Psoas muscle (tissue), 8 donors: ENCODE results near the gene EIF3L. TPM values are rescaled to one million over a fixed set of nuclear protein-coding genes. Genes with fewer than 3 reads are reported as not detected.

ENCODE experiments used
- ATAC-seq, 4 donors: fragments of 200-7000 bp; cut with Tn5 transposase; one replicate each; pipeline ENCODE4 v1.9.1; 2020; ENCODE audit warnings: moderate library complexity in 3 of 4, mild to moderate bottlenecking in 2 of 4
- DNase-seq, 2 donors: peaks; one replicate each; pipeline ENCODE4 v3.0.0-alpha.2; 2020
- H3K27ac ChIP-seq: fragments of 200-600 bp; one replicate; pipeline ENCODE4 v1.8.0; 2022
- H3K27me3 ChIP-seq, 3 donors: fragments of 200-600 bp in 1 of 3; one replicate each; pipeline versions ENCODE4 v1.6.1 to v1.8.0; 2013 to 2022; ENCODE audit warnings: low read length in 2 of 3, mild to moderate bottlenecking in 2 of 3, moderate library complexity in 1 of 3; ENCODE audit not compliant: insufficient read depth in 3 of 3
- H3K36me3 ChIP-seq, 2 donors: fragments of 200-600 bp in 1 of 2; one replicate each; pipeline versions ENCODE4 v1.6.1 to v1.8.0; 2013 to 2022; ENCODE audit warnings: low read depth in 1 of 2, mild to moderate bottlenecking in 1 of 2, moderate library complexity in 1 of 2; ENCODE audit not compliant: insufficient read depth in 1 of 2
- H3K4me1 ChIP-seq: fragments of 200-600 bp; one replicate; pipeline ENCODE4 v1.8.0; 2022
- H3K4me3 ChIP-seq: fragments of 200-600 bp; one replicate; pipeline ENCODE4 v1.8.0; 2022; ENCODE audit warnings: mild to moderate bottlenecking
- H3K9me3 ChIP-seq: fragments of 200-600 bp; one replicate; pipeline ENCODE4 v1.8.0; 2022
- WGBS, 3 donors: extraction: QIAGEN DNeasy Blood & Tissue Kit; methylation state at CpG; one replicate each; pipeline versions ENCODE4 v1.1.6 to v1.1.7; 2013; 5-methylcytosine and 5-hydroxymethylcytosine counted together
- intact Hi-C, 2 donors: fragments of 100-400 bp; cut with DNase I; formaldehyde crosslinking; loops; one replicate each; pipeline versions ENCODE4 v1.11.0 to v1.14.2; 2022
- polyA plus RNA-seq, 3 donors: library from polyadenylated mRNA; stranded (reverse); fragments of 200-250 nt; gene quantifications; one replicate each; pipeline ENCODE4 v1.2.3, GENCODE V29; 2013
- total RNA-seq, 4 donors: library from RNA; stranded (reverse); fragmentation: NEBNext Ultra II Directional in 2 of 4; extraction: Animal tissue kit (Norgen Biotek cat#: 25700) in 2 of 4; gene quantifications; one replicate each; pipeline versions ENCODE4 v1.2.1 to v1.2.4, GENCODE V29; 2021 to 2023
- TF ChIP-seq, protein P1 (sequence below): fragments of 200-600 bp; IDR thresholded peaks from one replicate; pipeline ENCODE4 v1.8.0; 2022; ENCODE audit warnings: antibody characterized with exemption
- donor health status: healthy with polysubstance abuse.
- donor health status: DM: no; HTN: no; CAD: no; lungs with moderate emphysema.
- donor health status: Bipolar disorder and iron deficiency.
- donor health status: healthy.
- donor health status: DM: yes; HTN: yes; CAD: no.
- donor health status: DM: no; HTN: no; CAD: no.
- donor health status: DM: no; HTN: no; CAD: no.
- donor health status: DM: yes; HTN: yes; CAD: no.

The EIF3L gene
- total and polyA plus RNA-seq, 7 donors = 265 to 483 (median 369) TPM

- intact Hi-C loops = no loop called here
- H3K4me1 ChIP-seq = peaks cover 8% of the 10 kb centered on the region
- WGBS, 3 donors = 77 to 80% (median 78%) methylated on average over 3 of the region's 3 CpGs
- no peak overlapping the region for H3K4me3 ChIP-seq
- TF ChIP-seq, protein P1, sequence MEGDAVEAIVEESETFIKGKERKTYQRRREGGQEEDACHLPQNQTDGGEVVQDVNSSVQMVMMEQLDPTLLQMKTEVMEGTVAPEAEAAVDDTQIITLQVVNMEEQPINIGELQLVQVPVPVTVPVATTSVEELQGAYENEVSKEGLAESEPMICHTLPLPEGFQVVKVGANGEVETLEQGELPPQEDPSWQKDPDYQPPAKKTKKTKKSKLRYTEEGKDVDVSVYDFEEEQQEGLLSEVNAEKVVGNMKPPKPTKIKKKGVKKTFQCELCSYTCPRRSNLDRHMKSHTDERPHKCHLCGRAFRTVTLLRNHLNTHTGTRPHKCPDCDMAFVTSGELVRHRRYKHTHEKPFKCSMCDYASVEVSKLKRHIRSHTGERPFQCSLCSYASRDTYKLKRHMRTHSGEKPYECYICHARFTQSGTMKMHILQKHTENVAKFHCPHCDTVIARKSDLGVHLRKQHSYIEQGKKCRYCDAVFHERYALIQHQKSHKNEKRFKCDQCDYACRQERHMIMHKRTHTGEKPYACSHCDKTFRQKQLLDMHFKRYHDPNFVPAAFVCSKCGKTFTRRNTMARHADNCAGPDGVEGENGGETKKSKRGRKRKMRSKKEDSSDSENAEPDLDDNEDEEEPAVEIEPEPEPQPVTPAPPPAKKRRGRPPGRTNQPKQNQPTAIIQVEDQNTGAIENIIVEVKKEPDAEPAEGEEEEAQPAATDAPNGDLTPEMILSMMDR = no peak
- no peaks in the 10 kb centered on the region for H3K27me3 ChIP-seq
- H3K27ac ChIP-seq = no peak overlapping the region
- H3K9me3 ChIP-seq = no peaks in the 10 kb centered on the region
- DNase-seq = no peak
- ATAC-seq = no peak
- H3K36me3 ChIP-seq = peaks cover 0 to 3% of the 10 kb centered on the region in 2 donors
These were observed 47.7 kb downstream of the EIF3L start for GRCh38 chr22:37896939-37897338.

DNA sequence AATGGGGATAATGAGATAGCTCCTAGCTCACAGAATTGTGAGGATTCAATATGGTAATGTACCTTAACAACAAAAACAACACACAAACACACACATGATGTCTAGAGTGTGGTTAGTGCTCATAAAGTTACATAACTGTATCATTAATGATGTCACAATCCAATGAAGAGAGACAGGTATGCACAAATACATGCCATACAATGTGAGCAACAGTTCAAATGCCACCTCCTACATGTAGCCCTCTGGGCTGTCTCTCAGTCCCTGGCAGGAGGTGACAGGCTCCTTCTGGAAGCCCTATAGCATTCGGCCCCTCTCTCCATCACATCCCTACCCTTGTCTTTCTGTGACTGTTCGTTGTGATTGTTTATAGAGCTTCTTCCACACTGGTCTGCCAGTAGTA lies 48.6 kb downstream of the EIF3L start:
- Histone ChIP-seq H3K4me1 (peaks cover 4% of the 10 kb centered on the region), H3K27me3 (no peaks in the 10 kb centered on the region), H3K9me3 (no peaks in the 10 kb centered on the region), H3K4me3 (no peak overlapping the region), H3K27ac (no peak overlapping the region), H3K36me3 (peaks cover 0 to 2% of the 10 kb centered on the region in 2 donors)
- DNase-seq = no peak
- intact Hi-C loops = no loop called here
- no peak for ATAC-seq
- TF ChIP-seq, protein P1 = no peak
- WGBS, 3 donors = 82 to 100% (median 89%) methylated on average over 2 of the region's 2 CpGs

- Histone ChIP-seq H3K36me3 (no peaks in the 10 kb centered on the region), H3K4me1 (no peaks in the 10 kb centered on the region), H3K4me3 (no peak overlapping the region), H3K9me3 (no peaks in the 10 kb centered on the region), H3K27me3 (no peaks in the 10 kb centered on the region), H3K27ac (no peak overlapping the region)
- TF ChIP-seq, protein P1 = no peak
- intact Hi-C loops = no loop called here
- no peak for ATAC-seq
- 45 to 66% (median 45%) methylated on average over 9 of the region's 9 CpGs for whole genome bisulfite sequencing, 3 donors
- no peak for DNase-seq
These were observed 49.4 kb downstream of the EIF3L start for GRCh38 chr22:37898441-37899181.

DNA sequence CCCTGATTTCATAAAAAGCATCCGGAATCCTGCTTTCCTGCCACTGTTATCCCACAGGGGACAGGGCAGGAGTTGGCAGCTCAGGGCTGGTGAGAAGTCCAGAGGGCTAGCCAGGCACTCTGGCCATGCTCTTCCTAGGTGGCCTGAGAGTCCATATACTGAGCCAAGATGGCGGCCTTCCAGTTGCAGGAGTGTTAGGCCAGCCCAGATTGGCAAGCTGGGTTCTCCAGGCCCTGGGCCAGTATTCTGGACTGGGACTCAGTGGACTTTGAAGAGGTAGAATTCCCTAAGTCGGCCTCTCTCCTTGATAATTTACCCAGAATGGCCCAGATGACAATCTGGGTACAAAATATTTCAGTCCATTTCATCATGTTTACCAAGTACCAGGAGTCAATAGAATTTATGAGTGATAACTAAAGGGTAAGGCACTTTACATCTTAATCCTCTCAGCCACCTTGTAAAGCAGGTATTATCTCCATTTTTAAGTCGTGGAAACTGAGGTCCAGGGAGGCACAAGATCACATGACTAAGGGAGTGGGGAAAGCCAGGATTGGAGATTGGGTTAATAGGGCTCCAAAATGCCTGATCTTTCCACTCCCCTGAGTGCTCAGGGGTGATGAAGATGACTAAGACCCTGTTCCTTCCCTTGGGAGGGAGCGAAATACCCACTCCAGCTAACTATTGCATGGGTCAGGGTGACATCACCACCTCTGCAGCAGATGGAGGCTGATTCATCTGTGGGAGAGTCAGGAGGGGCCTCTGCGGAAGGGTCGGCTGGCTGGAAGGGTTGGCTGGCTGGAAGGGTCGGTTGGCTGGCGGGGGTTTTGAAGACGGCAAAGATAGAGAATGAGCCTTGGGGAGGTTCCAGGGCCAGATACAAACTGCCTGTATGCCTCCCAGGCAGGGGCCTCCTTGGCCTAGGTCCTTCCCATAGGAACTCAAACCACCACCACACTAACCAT lies 55.6 kb downstream of the EIF3L start:
- peak; percentile 69 to 80 (median 71) for ATAC-seq
- intact Hi-C loops = no loop called here
- Histone ChIP-seq H3K4me3 (no peak overlapping the region), H3K27me3 (no peaks in the 10 kb centered on the region), H3K27ac (peak overlapping the region; percentile 81), H3K9me3 (no peaks in the 10 kb centered on the region), H3K4me1 (peaks cover 13% of the 10 kb centered on the region), H3K36me3 (no peaks in the 10 kb centered on the region)
- TF ChIP-seq, protein P1 = no peak
- peak; percentile 61 to 75 for DNase-seq
- 55 to 63% (median 57%) methylated on average over 10 of the region's 10 CpGs for WGBS, 3 donors
